ENCODE measurements around the gene ESR1. TPM values are rescaled to one million over a fixed set of nuclear protein-coding genes. Genes with fewer than 3 reads are reported as not detected.
A peak's percentile ranks its signal among the peaks of the same experiment; 100 is the strongest.

Gene ESR1
- total and polyA plus RNA-seq, 12 donors, result 0.09 to 1.9 (median 1.2) TPM

DNA sequence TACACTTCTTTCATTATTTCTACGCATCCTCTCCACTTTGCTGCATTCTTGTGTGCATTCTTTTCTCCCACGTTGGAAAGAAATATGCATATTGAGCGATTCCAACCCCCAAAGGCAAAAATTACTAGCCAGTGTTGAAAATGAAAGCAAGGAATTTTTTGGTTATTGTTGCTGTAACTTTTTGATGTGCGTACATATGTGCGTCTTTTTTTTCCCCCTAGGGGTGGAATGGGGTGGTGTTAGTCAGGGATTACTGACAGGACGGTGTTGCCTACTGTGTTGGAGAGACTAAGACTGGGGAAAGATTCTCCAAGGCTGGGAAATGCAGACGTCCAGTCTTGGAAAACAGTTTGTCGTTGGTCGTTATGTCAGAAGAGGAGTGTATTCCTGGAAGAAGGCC lies 44.2 kb upstream of the ESR1 start:
- Histone ChIP-seq H3K27ac (peak overlapping the region in 9 of 10 donors; percentile 23 to 81 (median 66)), H3K9me3 (no peaks in the 10 kb centered on the region), H3K36me3 (no peaks in the 10 kb centered on the region), H3K4me1 (peaks cover 0 to 22% (median 8%) of the 10 kb centered on the region in 9 donors), H3K4me3 (peak overlapping the region in 9 of 10 donors; percentile 9 to 52 (median 42)), H3K27me3 (no peaks in the 10 kb centered on the region)
- TF ChIP-seq, protein P1, sequence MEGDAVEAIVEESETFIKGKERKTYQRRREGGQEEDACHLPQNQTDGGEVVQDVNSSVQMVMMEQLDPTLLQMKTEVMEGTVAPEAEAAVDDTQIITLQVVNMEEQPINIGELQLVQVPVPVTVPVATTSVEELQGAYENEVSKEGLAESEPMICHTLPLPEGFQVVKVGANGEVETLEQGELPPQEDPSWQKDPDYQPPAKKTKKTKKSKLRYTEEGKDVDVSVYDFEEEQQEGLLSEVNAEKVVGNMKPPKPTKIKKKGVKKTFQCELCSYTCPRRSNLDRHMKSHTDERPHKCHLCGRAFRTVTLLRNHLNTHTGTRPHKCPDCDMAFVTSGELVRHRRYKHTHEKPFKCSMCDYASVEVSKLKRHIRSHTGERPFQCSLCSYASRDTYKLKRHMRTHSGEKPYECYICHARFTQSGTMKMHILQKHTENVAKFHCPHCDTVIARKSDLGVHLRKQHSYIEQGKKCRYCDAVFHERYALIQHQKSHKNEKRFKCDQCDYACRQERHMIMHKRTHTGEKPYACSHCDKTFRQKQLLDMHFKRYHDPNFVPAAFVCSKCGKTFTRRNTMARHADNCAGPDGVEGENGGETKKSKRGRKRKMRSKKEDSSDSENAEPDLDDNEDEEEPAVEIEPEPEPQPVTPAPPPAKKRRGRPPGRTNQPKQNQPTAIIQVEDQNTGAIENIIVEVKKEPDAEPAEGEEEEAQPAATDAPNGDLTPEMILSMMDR (IDR thresholded peaks at IDR 0.05), result peak in 6 of 9 donors; percentile 9 to 37 (median 23)
- DNase-seq (no peak), ATAC-seq (peak in 5 of 8 donors; percentile 34 to 58 (median 44))
- intact Hi-C loops (cut with DNase I), result loop anchor here in 5 of 10 donors (5.0 to 10.0 kb wide), 5 partner anchors 349 to 511 kb away; no protein-coding TSS in a partner anchor
- WGBS, 2 donors, result 56 to 62% methylated on average over 9 of the region's 9 CpGs

GRCh38 chr6:151763938-151764680 lies 43.4 kb upstream of the ESR1 start:
- WGBS, 2 donors, result 15 to 19% methylated on average over 20 of the region's 20 CpGs
- Histone ChIP-seq H3K4me3 (peak overlapping the region in 9 of 10 donors; percentile 20 to 52 (median 42)), H3K27me3 (no peaks in the 10 kb centered on the region), H3K36me3 (no peaks in the 10 kb centered on the region), H3K27ac (peak overlapping the region; percentile 34 to 81 (median 64)), H3K9me3 (no peaks in the 10 kb centered on the region), H3K4me1 (peaks cover 0 to 22% (median 8%) of the 10 kb centered on the region in 9 donors)
- TF ChIP-seq, protein P1 (IDR thresholded peaks at IDR 0.05), result peak; percentile 36 to 81 (median 68)
- DNase-seq (peak; percentile 93 to 95), ATAC-seq (peak; percentile 94 to 98 (median 95))
- intact Hi-C loops (cut with DNase I), result loop anchor here in 7 of 10 donors (1.0 to 10.0 kb wide), 8 partner anchors 73 to 511 kb away; no protein-coding TSS in a partner anchor

DNA sequence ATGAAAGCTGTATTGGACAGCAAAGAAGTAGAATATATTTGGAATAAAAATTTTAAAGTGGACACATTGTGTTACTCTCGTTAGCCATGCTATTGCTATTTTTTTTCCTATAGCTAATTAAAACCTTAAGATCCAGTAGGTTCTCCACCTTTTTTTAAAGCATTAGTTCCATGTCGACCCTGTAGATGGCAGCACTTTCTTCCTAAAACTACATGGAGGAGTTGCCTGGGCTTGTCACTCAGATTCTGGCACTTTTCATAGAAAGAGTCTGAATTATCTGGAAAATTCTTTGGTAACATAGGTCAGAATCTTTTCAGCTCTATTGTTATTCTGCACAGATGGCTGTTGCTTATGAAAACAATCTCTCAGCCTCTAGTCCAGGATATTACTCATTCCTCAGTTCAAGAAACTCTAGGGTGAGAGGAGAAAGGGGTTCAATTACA lies 42.0 kb upstream of the ESR1 start:
- TF ChIP-seq, protein P1 (IDR thresholded peaks at IDR 0.05), result peak; percentile 57 to 85 (median 75)
- ATAC-seq (peak; percentile 30 to 73 (median 48)), DNase-seq (peak in 1 of 2 donors; percentile 70)
- intact Hi-C loops (cut with DNase I), result loop anchor here in 9 of 10 donors (2.0 to 10.0 kb wide), 8 partner anchors 75 to 509 kb away; no protein-coding TSS in a partner anchor
- Histone ChIP-seq H3K4me3 (no peak overlapping the region), H3K27ac (no peak overlapping the region), H3K36me3 (no peaks in the 10 kb centered on the region), H3K27me3 (no peaks in the 10 kb centered on the region), H3K4me1 (peaks cover 0 to 22% (median 8%) of the 10 kb centered on the region in 9 donors), H3K9me3 (no peaks in the 10 kb centered on the region)
- WGBS, 2 donors, result 0% methylated on average over 2 of the region's 2 CpGs

DNA sequence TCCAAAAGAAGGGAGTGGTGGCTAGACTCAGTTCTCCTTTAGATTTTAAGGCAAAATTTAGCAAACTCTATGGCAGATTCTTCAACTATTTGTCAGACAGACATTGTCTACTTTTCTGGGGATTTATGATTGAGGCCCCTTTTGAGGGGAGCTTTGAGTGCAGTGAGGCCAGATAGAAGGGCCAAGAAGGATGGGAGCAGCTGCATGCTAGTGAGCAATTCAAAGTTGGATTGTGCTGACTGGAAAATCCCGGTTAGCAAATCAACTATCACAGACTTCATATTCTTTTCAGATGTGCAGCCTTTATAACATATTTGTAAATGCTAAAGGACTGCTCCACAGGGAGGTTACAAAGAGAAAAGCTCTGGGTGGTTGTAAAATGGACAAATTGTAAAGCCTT lies 35.0 kb upstream of the ESR1 start:
- WGBS, 2 donors, result 82 to 90% methylated on average over 1 of the region's 1 CpG
- TF ChIP-seq, protein P1 (IDR thresholded peaks at IDR 0.05), result no peak
- ATAC-seq (no peak), DNase-seq (no peak)
- no peaks in the 10 kb centered on the region for H3K9me3 ChIP-seq
- no peak overlapping the region for H3K4me3 ChIP-seq
- H3K36me3 ChIP-seq, result no peaks in the 10 kb centered on the region
- no peaks in the 10 kb centered on the region for H3K4me1 ChIP-seq
- no peaks in the 10 kb centered on the region for H3K27me3 ChIP-seq
- intact Hi-C loops (cut with DNase I), result loop anchor here in 1 of 10 donors (5.0 kb wide), 1 partner anchor 350 kb away; no protein-coding TSS in a partner anchor
- H3K27ac ChIP-seq, result no peak overlapping the region

Data from heart right ventricle (tissue), 16 donors.